ENCODE measurements around the gene PTGR3.

DNA sequence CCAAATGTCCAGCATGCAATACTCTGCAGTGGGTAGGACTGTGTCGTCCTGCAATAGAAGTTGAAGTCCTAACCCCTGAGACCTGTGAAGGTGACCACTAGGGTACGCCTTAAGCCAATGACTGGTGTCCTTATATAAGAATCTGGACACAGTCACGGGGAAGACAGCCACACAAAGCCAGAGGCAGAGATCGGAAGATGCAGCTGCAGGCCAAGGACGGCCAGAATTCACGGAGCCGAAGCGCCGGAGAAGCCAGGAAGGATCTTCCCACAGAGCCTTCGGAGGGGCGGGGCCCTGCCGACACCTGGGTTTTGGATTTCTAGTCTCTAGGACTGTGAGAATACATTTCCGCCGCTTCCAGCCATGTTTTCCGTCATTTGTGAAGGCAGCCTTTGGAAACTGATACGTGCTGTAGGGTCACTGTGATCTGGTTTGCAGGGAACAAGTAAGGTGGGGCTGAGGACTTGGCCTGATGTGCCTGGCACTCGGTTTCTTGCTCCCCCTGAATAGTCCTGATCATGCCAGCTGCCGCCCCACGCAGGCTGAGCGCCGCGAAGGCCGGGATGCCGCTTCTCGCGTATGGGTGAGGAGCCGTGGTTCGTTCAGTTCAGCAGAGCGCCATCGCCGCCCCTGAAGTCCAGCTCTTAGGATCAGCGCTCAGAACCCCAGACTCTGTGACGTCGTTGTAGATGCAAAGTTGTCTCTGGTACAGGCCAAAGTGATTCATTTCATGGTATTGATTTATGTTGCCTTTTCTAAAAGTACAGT is 38.7 kb downstream of the PTGR3 start:
- TF ChIP-seq, protein P1, sequence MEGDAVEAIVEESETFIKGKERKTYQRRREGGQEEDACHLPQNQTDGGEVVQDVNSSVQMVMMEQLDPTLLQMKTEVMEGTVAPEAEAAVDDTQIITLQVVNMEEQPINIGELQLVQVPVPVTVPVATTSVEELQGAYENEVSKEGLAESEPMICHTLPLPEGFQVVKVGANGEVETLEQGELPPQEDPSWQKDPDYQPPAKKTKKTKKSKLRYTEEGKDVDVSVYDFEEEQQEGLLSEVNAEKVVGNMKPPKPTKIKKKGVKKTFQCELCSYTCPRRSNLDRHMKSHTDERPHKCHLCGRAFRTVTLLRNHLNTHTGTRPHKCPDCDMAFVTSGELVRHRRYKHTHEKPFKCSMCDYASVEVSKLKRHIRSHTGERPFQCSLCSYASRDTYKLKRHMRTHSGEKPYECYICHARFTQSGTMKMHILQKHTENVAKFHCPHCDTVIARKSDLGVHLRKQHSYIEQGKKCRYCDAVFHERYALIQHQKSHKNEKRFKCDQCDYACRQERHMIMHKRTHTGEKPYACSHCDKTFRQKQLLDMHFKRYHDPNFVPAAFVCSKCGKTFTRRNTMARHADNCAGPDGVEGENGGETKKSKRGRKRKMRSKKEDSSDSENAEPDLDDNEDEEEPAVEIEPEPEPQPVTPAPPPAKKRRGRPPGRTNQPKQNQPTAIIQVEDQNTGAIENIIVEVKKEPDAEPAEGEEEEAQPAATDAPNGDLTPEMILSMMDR (IDR thresholded peaks at IDR 0.05): no peak
- no peak for TF ChIP-seq POLR2AphosphoS5 (IDR thresholded peaks at IDR 0.05)
